GM21576 (cell line): ENCODE measurements around the gene MADCAM1.
"Not testable (repeated sequence)": the region's sequence is repeated elsewhere in the genome, so short reads cannot be mapped to it uniquely, and the experiment has no call there.

ENCODE experiments used
- ATAC-seq: cut with Tn5 transposase; IDR thresholded peaks from one replicate; pipeline ENCODE4 v1.9.1; 2021; ENCODE audit warnings: mild to moderate bottlenecking, moderate library complexity; ENCODE audit not compliant: unreplicated experiment

Gene MADCAM1

GRCh38 chr19:496112-496665, at the start of gene MADCAM1:
TSS of gene MADCAM1 (plus strand) at chr19:496486. CDS start at chr19:496500, 14 bp downstream.
- no peak for ATAC-seq

- no peak for ATAC-seq
Measured at GRCh38 chr19:447064-447426, 49.2 kb upstream of the MADCAM1 start.

DNA sequence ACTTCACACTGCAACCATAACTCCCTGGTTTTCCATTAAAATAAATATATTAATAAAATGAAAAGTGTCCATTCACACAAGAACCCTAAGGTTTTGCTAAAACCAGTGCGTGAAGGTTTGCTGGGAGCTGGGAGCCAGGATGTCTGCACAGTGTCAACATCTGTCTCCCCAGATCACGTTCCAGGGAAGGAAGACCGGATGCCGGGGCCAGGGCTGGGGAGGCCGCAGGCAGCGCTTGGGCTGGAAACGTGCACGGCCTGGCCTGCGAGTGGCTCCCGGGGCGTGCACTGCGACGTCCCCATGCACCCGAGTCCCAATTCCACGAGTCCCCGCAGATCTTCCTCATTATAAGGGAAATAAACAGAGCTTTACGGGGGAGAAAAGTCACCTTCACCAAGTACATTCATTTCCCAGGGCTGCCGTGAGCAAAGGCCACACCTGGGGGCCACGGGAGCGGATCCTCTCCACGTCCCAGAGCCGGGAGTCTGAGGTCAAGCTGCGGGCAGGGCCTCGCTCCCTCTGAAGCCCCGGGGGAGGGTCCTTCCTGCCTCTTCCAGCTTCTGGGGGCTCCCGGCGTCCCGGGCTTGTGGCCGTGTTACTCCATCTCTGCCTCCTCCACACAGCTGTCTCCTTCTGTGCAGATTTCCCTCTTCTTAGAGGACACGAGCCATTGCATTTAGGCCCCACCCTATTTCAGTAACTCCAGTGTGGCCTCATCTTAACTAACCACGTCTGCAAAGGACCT, 48.3 kb upstream of the MADCAM1 start:
- ATAC-seq: no peak

GRCh38 chr19:449916-450315, 46.4 kb upstream of the MADCAM1 start:
- no peak for ATAC-seq

DNA sequence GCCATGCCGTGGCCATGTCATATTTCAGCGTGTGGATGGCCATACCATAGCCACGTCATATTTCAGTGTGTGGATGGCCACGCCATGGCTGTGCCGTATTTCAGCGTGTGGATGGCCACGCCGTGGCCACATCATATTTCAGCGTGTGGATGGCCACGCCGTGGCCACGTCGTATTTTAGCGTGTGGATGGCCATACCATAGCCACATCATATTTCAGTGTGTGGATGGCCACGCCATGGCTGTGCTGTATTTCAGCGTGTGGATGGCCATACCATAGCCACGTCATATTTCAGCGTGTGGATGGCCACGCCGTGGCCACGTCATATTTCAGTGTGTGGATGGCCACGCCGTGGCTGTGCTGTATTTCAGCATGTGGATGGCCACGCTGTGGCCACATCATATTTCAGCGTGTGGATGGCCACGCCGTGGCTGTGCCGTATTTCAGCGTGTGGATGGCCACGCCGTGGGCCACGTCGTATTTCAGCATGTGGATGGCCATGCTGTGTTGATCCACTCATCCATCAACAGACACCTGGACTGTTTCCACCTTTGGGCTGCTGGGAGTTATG, 45.3 kb upstream of the MADCAM1 start:
- not testable (repeated sequence) for ATAC-seq

- no peak for ATAC-seq
Measured at GRCh38 chr19:452829-453228, 43.5 kb upstream of the MADCAM1 start.

DNA sequence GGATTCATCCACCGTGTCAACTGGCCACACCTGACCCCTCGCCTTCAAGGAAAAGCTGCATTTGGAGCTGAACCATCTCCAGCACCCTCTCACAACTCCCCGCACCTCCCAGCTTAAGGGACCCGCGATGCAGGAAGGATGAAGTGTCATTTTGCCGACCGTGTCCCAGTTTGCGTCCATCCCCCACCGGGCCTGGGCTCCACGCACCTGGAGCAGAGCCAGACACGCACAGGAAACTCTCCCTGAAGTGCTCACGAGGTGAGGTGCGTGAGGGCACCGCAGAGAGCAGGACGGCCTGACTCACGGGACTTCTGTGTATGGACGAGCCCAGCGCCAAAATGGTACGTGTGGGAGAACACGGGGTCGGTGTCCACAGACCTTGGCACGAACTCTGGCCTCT, 42.7 kb upstream of the MADCAM1 start:
- no peak for ATAC-seq

DNA sequence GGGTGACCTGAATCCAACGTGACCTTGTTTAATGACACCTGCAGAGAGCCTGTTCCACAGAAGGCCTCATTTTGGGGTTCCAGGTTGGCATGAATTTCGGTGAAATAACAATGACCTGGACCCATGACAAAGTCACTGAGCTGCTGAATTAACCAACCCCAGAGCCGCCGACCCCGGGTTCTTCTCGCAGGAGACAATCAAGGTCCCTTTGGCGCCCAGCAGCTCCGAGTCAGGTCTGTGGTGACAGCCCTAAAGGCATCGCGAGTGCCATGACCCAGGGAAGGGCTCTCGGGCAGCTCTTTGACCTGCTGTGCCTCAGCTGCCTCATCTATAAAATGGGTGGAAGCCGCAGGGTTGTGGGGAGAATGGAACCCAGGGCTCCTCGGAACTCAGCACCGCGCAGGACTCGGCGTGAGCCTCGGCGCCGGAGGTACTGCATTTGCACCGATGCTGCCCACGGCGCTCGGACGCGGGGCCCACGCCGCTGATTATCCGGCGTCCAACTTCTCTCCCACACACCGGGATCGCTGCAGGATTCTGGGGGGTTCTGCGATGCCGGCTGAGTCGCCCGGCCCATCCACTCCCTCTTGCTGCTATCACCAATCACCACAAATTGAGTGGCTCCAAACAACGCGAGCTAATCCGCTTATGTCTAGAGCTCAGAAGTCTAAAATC, 41.1 kb upstream of the MADCAM1 start:
- ATAC-seq: no peak

GRCh38 chr19:455851-456546, 40.3 kb upstream of the MADCAM1 start:
- ATAC-seq: no peak

DNA sequence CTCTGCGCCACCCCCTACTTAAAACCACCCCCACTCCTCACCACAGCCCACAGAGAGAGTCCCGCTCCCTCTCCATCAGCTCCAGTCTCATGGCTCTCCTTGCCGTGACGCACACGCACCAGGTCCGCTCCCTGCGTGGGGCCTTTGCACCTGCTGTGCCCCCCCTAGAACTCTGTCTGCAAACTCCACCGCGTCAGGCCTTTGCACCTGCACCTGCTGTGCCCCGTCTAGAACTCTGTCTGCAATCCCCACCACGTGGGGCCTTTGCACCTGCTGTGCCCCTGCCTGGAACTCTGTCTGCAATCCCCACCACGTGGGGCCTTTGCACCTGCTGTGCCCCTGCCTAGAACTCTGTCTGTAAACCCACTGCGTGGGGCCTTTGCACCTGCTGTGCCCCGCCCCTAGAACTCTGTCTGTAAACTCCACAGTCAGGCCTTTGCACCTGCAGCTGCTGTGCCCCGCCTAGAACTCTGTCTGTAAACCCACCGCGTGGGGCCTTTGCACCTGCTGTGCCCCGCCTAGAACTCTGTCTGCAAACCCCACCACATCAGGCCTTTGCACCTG, 39.7 kb upstream of the MADCAM1 start:
- no peak for ATAC-seq

DNA sequence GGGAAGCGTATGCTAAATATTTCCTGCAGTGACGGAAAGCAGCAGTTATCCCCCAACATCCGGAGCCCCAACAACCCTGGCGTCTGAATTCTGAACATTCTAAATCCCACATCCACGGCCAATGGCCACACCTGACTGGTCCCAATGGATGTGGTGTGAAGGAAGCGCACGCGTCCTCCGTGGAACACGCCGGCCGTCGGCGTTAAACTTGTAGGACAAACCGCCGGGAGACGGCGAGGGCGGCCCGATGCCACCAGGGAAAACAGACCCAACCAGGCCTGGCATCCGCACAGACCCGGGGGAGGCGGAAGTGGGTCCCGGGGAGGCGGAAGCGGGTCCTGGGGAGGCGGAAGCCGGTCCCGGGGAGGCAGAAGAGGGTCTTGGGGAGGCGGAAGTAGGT, 38.6 kb upstream of the MADCAM1 start:
- no peak for ATAC-seq

- ATAC-seq: no peak
Measured at GRCh38 chr19:458091-459042, 37.9 kb upstream of the MADCAM1 start.

- no peak for ATAC-seq
Measured at GRCh38 chr19:459724-460511, 36.4 kb upstream of the MADCAM1 start.

- ATAC-seq: no peak
Measured at GRCh38 chr19:460877-461720, 35.2 kb upstream of the MADCAM1 start, which contains the start of gene SHC2. TSS of gene SHC2 (minus strand) at chr19:461033. CDS start at chr19:460996, 37 bp downstream.

GRCh38 chr19:461721-462551, 34.4 kb upstream of the MADCAM1 start:
- ATAC-seq: no peak

DNA sequence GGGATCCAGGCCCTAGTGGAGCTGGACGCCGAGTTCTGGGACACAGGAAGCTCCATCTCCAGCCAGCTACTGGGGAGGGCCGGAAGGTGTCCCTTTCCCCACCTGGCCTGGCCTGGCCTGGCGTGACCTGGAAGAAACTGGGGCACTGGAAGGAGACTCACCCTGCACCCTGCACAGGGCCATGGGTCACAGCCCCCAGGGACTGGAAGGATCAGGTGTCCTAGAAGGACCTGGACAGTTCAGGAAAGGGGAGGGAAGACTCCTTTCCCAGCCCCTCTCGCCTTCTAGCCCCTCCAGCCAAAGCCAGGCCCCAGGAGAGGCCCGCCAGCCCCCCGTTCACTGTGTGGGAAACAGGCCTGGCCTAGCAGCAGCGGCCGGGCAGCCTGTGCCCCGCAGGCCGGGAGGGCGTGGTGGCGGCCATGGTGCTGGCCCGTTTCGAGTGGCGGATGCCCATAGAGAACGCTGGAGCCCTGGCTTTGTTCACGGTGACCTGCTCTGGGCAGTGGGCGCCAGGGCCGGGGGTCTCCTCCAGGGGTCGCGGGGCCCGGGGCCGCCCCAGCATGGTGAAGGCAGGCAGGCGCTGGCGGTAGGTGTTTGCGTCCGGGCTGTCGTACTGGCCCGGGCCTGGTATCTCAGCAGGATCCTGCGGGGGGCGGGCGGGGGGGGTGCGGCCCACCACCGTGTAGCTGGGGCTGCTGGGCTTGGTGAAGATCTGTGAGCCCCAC, 32.6 kb upstream of the MADCAM1 start:
- no peak for ATAC-seq

DNA sequence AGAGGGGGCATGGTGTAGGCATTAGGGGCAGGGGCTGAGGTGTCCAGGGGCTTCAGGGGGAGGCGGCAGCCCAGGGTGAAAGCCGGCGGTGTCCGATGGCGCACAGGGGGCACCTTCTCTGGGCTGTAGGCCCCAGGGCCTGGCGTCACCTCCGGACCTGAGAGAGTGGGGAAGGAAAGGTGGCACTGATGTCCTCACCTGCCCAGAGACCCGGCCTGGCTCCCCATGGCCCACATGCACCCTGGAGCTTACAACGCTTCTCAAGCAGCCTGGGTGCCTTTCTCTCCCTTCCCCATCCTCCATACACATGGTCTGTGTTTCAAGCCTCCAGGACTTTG, 32.1 kb upstream of the MADCAM1 start:
- ATAC-seq: no peak
